HG02970 (cell line): ENCODE data around the gene PTK6.
"Not testable (repeated sequence)": the region's sequence is repeated elsewhere in the genome, so short reads cannot be mapped to it uniquely, and the experiment has no call there.

Experiments
- ATAC-seq: cut with Tn5 transposase; IDR thresholded peaks from one replicate; pipeline ENCODE4 v1.9.1; 2021; ENCODE audit warnings: mild to moderate bottlenecking, moderate library complexity, moderate number of reproducible peaks; ENCODE audit not compliant: unreplicated experiment, low FRiP score

Gene PTK6

GRCh38 chr20:63517376-63518309, 19.5 kb downstream of the PTK6 start:
- ATAC-seq: no peak

DNA sequence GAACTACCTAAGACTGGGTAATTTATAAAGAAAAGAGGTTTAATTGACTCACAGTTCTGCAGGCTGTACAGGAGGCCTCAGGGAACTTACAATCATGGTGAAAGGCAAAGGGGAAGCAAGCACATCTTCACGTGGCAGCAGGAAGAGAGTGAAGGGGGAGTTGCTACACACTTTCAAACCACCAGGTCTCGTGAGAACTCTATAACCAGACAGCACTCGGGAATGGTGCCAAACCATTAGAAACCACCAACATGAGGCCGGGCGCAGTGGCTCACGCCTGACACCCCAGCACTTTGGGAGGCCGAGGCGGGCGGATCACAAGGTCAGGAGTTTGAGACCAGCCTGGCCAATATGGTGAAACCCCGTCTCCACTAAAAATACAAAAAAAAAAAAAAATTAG, 22.7 kb downstream of the PTK6 start:
- ATAC-seq: not testable (repeated sequence)

- ATAC-seq: no peak
Measured at GRCh38 chr20:63513207-63513606, 24.0 kb downstream of the PTK6 start.

- ATAC-seq: no peak
Measured at GRCh38 chr20:63509088-63509564, 28.1 kb downstream of the PTK6 start.

DNA sequence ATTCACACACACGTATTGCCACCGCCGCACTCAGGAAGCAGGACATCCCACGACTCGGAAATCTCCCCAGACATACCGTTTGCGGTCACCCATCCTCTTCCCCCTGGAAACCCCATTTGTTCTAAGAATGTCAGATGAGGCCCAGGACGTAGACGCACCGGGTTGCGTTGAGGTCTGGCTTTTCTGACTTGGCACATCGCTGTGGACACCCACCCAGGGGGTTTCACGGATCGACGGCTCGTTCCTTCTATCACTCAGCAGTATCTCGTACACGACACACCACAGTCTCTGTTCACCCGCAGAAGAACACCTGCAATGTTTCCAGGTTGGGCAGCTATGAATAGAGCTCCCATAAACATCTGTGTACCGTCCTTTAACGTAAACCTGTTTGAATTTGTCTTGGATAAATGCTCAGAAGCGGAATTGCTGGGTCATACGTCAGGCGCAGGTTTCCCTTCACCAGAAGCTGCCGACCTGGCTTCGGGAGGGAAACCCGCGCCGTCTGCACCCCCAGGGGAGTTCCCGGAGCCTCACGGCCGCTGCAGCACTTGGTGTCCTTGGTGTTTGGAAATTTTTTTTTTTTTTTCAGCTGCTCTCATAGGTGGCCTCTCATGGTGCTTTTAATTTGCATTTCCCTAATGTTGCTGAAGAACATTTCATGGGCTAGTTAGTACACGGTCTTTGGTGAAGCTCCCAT, 29.0 kb downstream of the PTK6 start:
- no peak for ATAC-seq

GRCh38 chr20:63507083-63507743, 30.0 kb downstream of the PTK6 start:
- ATAC-seq: no peak

DNA sequence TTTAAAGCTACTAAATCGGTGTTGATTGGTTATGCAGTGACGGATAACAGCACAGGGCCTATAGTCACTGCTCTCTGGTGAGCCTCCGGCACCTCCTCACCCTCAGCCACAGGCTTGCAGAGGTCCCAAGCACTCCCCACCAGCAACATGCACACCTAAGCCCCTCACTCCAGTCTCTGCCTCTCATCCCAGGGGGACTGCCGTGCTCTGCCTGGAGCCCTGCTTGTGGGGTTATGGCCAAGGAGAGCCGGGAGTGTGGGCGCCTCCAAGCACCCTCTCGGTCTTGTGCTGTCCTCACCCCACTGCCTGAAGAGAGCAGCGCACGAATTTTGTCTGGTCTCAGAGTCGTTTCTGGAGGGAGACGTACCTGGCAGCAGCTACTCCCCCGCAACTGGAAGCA, 31.5 kb downstream of the PTK6 start:
- no peak for ATAC-seq

DNA sequence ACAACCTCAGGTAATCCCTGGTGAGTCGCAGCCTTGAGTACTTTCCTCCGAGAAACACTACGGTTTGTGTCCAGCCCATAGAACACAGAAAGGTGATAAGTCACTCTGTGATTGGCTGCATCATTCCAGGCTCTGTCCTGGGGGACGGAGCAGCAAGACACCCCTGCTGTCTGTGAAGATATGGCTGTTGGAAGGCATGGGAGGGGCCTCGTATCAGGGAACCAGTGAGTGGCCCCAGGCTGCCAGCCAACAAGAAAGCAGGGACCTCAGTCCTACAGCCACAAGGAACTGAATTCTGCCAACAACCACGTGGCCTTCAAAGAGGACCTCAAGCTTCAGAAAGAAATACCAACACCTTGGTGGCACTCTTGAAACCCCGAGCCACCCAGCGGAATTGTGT, 31.9 kb downstream of the PTK6 start:
- ATAC-seq: no peak

- ATAC-seq: no peak
Measured at GRCh38 chr20:63504642-63505041, 32.5 kb downstream of the PTK6 start.

- ATAC-seq: no peak
Measured at GRCh38 chr20:63503524-63503923, 33.7 kb downstream of the PTK6 start.

DNA sequence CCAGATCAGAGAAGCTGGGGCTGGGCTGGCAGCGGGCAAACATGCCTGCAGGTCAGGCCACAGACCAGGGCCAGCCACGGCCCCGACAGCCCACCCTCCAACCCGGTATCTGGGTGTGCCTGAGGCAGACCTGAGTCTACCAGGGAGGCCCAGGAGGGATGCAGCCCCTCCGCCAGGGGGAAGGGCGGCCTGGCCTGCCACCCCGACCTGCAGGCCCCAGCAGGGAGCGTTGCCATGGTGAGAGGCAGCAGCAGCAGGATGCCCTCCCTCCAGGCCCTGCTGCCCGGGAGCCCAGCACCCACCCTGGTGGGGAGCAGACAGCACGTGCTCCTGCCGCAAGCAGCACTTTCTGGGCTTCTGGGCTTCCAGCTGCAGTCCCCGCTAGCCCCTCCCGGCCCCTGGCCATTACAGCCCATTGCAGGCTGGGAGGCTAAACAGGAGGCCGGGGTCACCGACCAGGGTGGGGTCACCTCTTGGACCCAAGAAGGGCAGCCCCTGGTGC, 34.5 kb downstream of the PTK6 start:
- ATAC-seq: no peak

- no peak for ATAC-seq
Measured at GRCh38 chr20:63501818-63502670, 35.1 kb downstream of the PTK6 start.

DNA sequence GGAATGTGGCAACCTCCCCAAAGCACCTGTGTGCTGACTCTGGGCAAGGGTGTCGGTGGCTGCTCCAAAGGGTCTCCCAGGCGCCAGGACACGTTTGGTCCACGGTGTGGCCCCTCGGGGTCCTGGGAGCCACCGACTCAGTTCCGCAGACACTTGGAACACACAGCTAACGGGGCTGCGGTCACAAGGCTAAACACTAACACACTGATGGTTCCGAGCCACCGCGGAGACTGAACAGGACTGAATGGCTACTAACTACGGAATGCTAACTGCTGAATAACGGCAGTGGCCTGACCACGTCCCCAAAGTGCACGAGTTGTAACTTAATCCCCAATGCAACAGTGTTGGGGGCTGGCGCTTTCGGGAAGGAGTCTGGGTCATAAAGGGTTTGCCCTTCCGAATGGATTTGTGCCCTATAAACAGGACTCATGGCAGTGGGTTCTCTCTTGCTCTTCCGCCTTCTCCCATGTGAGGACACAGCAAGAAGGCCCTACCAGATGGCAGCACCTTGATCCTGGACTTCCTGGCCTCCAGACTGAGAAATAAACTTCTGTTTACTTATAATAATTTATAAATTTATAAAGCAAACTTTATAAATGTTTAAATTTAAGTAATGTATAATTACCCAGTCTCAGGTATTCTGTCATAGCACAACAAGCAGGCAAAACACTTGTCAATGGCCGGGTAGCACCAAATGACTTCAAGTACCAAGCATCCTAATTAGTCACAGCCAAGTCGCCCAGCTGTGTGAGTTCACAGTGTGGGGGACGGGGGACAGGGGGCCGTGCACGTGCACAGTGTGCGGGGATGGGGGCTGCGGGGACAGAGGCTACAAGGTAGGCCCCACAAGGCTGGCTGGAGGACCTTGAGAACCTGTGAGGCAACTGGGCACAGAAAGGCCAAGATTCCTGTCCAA, 36.0 kb downstream of the PTK6 start:
- ATAC-seq: no peak

DNA sequence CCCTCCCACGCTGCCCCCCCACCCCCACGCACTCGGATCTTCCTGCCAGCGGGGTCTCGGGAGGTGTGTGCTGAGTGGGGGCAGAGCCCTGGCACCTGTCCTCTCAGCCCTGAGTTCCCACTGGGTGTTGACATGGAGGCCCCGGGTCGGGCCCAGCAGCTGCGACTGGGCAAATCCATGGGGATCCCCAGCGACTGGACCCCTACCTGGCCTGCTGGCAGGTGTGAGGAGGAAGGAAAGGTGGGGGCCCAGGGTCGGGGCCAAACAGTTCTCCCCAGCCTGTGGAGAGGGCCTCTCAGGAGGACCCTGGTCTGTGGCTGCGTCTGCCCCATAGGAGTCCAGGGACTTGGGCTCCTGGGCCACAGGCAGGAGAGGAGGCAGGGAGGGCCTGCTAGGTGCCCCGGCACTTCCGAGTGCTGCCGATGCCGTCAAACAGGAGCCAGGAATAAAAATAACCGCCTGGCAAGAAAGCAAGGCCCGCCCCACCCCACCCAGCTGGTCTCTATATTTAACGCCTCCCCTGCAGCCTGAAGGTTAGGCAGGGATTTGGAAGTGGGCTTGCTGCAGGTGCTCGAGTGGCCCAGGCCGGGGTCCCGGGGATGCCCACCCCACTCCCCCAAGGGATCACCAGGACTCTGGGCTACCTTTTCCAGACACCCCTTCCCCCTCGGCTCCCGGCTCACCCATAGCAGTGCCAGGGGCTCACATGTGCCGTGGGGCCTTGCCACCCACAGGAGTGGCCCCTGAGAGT, 36.9 kb downstream of the PTK6 start:
- no peak for ATAC-seq

GRCh38 chr20:63499338-63499969, 37.7 kb downstream of the PTK6 start:
- ATAC-seq: no peak

DNA sequence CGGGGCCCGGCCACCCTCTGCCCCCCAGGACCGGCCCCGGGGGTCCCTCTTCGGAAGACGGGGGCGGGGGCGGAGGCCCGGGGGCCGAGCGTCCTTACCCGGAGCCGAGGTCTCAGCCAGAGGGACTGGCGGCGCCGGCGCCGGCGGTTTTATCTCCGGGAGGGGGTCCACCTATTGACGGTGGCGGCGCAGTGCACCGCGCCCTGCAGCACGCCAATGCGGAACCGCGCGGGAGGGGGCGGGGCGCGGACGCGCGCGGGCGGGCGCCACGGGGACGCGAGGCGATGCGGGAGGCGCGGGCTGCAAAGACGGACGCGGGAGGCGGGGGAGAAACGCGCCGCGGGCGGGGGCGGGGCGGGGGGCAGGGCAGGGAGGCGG, 38.2 kb downstream of the PTK6 start, which contains the start of gene EEF1A2:
EEF1A2 (minus strand) TSS at position 124 of the 378 bp plus-strand sequence. CDS start 1,320 bp downstream, outside the sequence.
- no peak for ATAC-seq
